GM21619 (cell line): ENCODE measurements around the gene MEF2C.
"Not testable (repeated sequence)": the region's sequence is repeated elsewhere in the genome, so short reads cannot be mapped to it uniquely, and the experiment has no call there.

Experiments
- ATAC-seq: cut with Tn5 transposase; IDR thresholded peaks from one replicate; pipeline ENCODE4 v1.9.1; 2021; ENCODE audit not compliant: unreplicated experiment

MEF2C gene

GRCh38 chr5:88863523-88863922 lies 19.5 kb downstream of the MEF2C start:
- ATAC-seq = no peak

DNA sequence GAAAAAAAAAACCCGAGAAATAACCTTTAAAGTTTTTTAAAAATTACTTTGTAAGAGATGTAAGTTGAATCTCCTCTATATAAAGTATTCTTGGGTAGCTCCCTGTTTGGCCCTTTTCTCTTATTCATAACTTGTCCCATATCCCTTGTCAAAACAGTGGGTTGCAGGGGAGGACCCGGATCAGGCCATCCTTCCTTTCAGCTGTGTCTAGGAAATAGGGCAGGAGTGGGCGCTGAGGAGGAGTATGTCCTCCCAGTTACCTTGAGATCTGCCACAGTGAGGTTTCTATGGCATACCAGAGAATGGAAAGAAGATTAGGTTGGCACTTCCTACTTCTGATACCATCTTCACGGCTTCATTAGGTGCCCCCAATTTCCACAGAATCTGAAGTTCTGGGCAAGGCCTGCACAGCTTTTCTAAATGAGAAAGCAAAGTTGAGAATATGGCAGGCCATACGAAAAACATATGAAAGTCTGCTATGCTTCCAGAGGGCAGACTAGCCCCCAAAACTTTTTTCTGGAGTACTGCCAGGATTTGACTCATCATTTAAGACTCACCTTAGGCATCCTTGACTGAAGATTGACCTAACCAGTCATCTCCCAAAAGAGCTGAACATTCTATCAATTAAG lies 20.3 kb downstream of the MEF2C start:
- ATAC-seq = no peak

- no peak for ATAC-seq
These were observed 21.8 kb downstream of the MEF2C start for GRCh38 chr5:88861231-88861630.

DNA sequence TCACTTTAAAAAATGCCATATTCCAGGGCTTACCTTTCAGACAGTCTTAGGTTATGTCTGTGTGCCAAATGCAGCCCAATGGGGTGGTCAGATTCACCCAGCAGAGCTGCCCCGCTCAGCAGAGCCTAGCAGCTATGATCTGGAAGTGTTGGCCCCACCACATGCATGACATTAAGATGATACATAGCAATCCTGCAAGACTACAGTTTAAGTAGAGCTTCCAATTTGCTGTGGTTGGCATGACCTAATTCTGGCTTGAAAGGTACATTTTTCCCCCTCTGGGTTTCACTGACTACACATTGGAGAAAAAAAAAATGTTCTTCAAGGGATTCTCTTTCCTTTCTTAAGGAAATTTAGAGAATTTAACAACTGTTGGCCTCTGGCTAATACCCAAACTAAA lies 22.5 kb downstream of the MEF2C start:
- no peak for ATAC-seq

DNA sequence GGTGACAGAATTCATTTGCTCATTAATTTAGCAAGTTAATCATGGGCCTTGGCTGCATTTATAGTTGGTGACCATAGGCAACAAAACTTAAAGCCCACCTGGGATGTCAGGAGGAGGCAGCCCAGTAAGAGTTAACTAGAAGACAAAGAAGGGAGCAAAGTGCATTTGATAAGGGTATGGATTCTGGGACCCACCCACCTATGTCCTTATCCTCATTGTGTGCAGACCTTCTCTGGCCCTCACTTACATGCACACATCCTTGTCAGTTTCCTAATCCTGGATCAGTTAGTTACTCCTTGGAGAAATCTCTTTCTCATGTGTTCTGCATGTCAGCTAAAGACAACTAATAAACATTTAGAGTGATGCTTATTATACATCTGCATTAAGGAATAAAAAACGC lies 24.6 kb downstream of the MEF2C start:
- no peak for ATAC-seq

GRCh38 chr5:88856381-88856780 lies 26.6 kb downstream of the MEF2C start:
- not testable (repeated sequence) for ATAC-seq

DNA sequence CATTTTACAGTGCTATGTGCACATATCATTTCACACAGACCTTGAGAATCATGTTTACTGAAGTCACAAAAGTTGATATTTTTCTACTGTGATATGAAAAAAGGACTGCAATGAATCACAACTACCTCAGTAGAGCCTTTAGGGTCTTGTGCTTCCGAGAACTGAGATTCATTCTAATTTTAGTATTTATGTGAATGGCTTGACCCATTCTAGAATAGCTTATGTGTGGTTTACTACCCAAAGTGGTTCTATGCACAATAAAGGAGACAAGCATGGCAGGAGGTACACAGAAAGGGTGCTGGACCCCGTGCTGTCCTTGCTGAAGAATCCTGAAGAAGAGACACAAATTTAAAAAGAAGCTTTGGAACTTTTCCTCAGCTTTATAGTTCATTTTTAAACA lies 28.2 kb downstream of the MEF2C start:
- ATAC-seq = no peak

- no peak for ATAC-seq
These were observed 35.6 kb downstream of the MEF2C start for GRCh38 chr5:88847420-88847819.

GRCh38 chr5:88846434-88846833 lies 36.5 kb downstream of the MEF2C start:
- no peak for ATAC-seq

DNA sequence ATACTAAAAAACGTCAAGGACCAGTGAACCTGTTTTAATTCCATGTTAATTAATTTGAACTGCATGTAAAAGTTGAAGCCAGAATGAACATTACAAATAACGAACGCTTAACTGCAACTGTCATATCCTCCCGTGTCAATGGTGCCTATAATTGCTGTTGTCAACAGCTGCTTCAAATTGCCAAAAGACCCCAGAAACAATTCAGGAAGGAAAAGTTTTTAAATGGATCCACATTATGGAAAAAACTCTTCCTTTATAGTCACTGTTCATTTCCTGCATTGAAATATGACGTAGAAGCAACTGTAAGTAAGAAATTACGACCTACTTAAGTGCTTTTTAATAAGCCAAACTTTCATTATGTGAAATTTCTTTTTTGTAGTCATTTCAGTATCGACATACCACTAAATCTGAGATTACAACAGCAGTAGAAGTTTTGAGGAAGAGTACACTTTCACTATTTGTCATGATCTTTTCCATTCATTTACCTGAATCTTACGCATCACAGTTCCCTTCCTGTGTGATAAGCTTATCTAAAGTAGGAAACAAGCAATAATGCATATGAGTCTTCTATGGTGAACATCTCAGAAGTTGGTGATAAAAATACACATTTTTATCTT lies 37.8 kb downstream of the MEF2C start:
- peak; percentile 78 for ATAC-seq

- ATAC-seq = no peak
These were observed 40.2 kb downstream of the MEF2C start for GRCh38 chr5:88842784-88843183.

DNA sequence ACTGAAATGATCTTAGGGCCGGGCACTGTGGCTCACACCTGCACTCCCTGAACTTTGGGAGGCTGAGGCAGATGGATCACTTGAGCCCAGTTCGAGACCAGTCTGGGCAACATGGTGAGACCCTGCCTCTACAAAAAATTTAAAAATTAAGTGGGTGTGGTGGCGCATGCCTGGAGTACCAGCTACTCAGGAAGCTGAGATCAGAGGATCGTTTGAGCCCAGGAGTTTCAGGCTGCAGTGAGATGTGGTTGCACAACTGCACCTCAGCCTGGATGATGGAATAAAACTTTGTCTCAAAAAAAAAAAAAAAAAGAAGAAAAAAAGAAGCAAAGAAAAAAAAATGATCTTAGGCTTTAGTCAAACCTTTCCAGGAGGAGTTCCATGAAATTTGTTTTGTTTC lies 41.8 kb downstream of the MEF2C start:
- no peak for ATAC-seq

GRCh38 chr5:88840495-88840894 lies 42.5 kb downstream of the MEF2C start:
- ATAC-seq = no peak

- ATAC-seq = no peak
These were observed 43.7 kb downstream of the MEF2C start for GRCh38 chr5:88839238-88839637.

DNA sequence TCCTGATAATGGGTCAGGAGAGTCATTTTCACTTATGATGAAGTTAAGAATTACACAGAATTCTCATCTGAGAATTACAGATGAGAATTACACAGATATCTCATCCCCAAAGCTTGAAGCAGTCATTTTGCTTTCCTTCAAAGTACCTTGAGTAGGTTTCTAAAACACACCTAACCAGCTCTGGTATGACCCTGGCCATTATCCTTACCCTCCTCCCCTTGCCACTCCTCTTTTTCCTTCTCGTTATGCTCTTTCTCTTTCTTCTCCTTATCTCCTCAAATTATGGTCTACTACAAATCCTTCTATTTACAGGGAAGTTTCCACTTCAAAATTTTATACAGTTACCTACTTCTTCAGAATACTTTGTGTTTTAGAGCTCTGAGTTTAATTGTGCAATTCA lies 44.5 kb downstream of the MEF2C start:
- no peak for ATAC-seq

DNA sequence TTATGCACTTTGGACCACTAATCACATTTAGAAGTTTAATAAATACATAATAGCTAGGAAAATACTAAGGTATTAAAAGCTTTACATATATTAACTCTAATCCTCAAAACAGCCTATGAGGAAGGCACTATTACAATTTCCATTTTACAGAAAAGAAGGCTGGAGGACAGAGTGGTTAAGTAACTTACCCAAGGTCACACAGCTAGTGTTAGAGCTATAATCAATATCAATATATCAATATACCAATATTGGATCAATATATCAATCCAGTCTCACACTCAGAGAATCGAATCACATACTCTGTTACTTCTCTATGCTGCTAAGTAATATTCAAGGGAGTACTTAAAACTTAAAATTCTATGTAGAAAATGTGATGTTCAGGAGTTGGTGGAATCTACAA lies 45.2 kb downstream of the MEF2C start:
- ATAC-seq = no peak

- no peak for ATAC-seq
These were observed 45.8 kb downstream of the MEF2C start for GRCh38 chr5:88837222-88837621.

GRCh38 chr5:88836195-88836838 lies 46.7 kb downstream of the MEF2C start:
- no peak for ATAC-seq

- ATAC-seq = no peak
These were observed 48.5 kb downstream of the MEF2C start for GRCh38 chr5:88834499-88834898.

- ATAC-seq = no peak
These were observed 48.9 kb downstream of the MEF2C start for GRCh38 chr5:88834131-88834462.

DNA sequence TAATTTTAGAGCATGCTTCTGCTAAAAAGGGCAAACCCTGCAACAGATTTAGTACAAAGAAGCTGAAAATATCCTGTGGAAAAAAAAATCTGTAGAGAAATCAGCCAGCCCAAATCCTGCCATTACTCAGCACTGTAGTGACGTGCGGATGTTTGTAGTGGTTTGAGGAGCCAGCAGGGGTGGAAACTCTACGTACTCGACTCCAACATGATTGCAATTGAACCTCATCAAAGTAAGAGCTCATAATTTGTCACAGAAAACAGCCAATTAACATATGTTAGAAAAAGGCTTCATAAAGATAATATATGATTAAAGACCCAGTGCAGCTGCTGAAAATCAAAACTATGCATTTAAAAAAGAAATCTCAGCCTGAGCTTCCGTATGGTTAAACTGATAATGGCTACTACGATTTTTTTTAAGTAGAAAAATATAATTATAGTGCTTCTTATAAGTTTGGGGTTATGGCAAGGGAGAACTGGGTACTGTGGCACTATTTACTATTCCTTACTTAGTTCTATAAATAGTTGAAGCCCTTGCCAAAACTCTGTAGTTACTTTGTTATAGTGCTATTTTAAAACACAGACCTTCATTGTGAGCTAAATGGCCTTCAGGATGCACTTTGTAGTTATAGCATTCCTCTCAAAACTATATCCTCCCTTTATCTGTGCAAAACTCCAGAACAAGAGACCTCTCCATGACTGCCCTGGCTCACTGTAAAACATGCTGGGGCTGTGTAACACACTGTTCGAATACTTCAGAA lies 49.4 kb downstream of the MEF2C start:
- ATAC-seq = peak; percentile 41

GRCh38 chr5:88831816-88832215 lies 51.2 kb downstream of the MEF2C start:
- no peak for ATAC-seq
